B cell (primary cell): Measurements from ENCODE around the gene ROM1. TPM values are rescaled to one million over a fixed set of nuclear protein-coding genes. Genes with fewer than 3 reads are reported as not detected.

Source experiments
- ATAC-seq: fragments of 200-7000 bp; cut with Tn5 transposase; one replicate; pipeline ENCODE4 v1.10.0; 2021; ENCODE audit warnings: low read depth, mild to moderate bottlenecking, moderate number of reproducible peaks, moderate library complexity
- CTCF ChIA-PET: fragments of 350-600 bp; sonication (Branson Sonifier 250); formaldehyde crosslinking; loops from one replicate; lab custom pipeline; 2021; ENCODE audit warnings: antibody characterized with exemption, inconsistent platforms; lab: Charles Lee
- POLR2A ChIA-PET: fragments of 350-600 bp; sonication (Branson Sonifier 250); formaldehyde crosslinking; loops from one replicate; lab custom pipeline; 2021; ENCODE audit warnings: antibody characterized with exemption; lab: Charles Lee
- DNase-seq: peaks from one replicate; pipeline ENCODE4 v3.0.0; 2013
- H2AFZ ChIP-seq: 2 replicates; pipeline ENCODE4 v1.6.1; 2012; ENCODE audit warnings: mild to moderate bottlenecking, low read depth, low read length; ENCODE audit not compliant: insufficient read depth, poor library complexity, severe bottlenecking
- H3K27ac ChIP-seq, 2 donors: 1 replicate in 1 of 2; 2 replicates in 1 of 2; pipeline ENCODE4 v1.5.1; 2012 to 2013; ENCODE audit warnings: low read length in 2 of 2, mild to moderate bottlenecking in 2 of 2, moderate library complexity in 1 of 2
- H3K27me3 ChIP-seq, 4 experiments: fragments of 200-600 bp in 1 of 4; sonication (generic) in 1 of 4; replicated peaks in 1 of 4; 1 replicate in 2 of 4; 2 replicates in 2 of 4; pipeline versions ENCODE4 v1.6.1 to v1.7.0; 2013 to 2016; ENCODE audit warnings: low read length in 3 of 4, mild to moderate bottlenecking in 2 of 4, mixed read lengths in 1 of 4, moderate library complexity in 1 of 4; ENCODE audit not compliant: insufficient read depth in 4 of 4, control insufficient read depth in 3 of 4; ENCODE audit errors: control extremely low read depth in 1 of 4
- H3K36me3 ChIP-seq, 2 experiments: replicated peaks in 1 of 2; 1 replicate in 1 of 2; 2 replicates in 1 of 2; pipeline versions ENCODE4 v1.6.1 to v1.7.1; 2013; ENCODE audit warnings: low read length in 1 of 2; ENCODE audit not compliant: insufficient read depth in 2 of 2, control insufficient read depth in 1 of 2; ENCODE audit errors: control extremely low read depth in 1 of 2, extremely low read depth in 1 of 2
- H3K4me1 ChIP-seq, 2 donors: fragments of 200-600 bp in 1 of 2; sonication (generic) in 1 of 2; 1 replicate in 1 of 2; 2 replicates in 1 of 2; pipeline versions ENCODE4 v1.5.1 to v1.6.1; 2013 to 2017; ENCODE audit warnings: low read length in 2 of 2; ENCODE audit not compliant: control insufficient read depth in 2 of 2, insufficient read depth in 2 of 2
- H3K4me2 ChIP-seq: replicated peaks from 2 replicates; pipeline ENCODE3; 2012; ENCODE audit warnings: mild to moderate bottlenecking, low read depth, low read length; ENCODE audit not compliant: poor library complexity, severe bottlenecking
- H3K4me3 ChIP-seq, 5 experiments: fragments of 200-600 bp in 1 of 5; sonication (generic) in 1 of 5; 1 replicate in 3 of 5; 2 replicates in 2 of 5; pipeline versions ENCODE4 v1.5.1 to v1.7.0; 2011 to 2016; ENCODE audit warnings: low read length in 4 of 5, mild to moderate bottlenecking in 4 of 5, low read depth in 2 of 5, control low read depth in 1 of 5, moderate library complexity in 1 of 5; ENCODE audit not compliant: insufficient read depth in 1 of 5; ENCODE audit errors: control extremely low read depth in 1 of 5, extremely low read depth in 1 of 5
- H3K79me2 ChIP-seq: fragments of 200-600 bp; sonication (generic); one replicate; pipeline ENCODE4 v1.6.0; 2016; ENCODE audit warnings: low read length; ENCODE audit not compliant: control insufficient read depth, insufficient read depth
- H3K9ac ChIP-seq: fragments of 200-600 bp; sonication (generic); 2 replicates; pipeline ENCODE4 v1.6.1; 2017; ENCODE audit warnings: mild to moderate bottlenecking, low read length, moderate library complexity
- H3K9me3 ChIP-seq, 3 donors: one replicate each; pipeline versions ENCODE4 v1.6.1 to v1.7.1; 2013; ENCODE audit warnings: low read length in 2 of 3; ENCODE audit not compliant: control insufficient read depth in 2 of 3, insufficient read depth in 1 of 3; ENCODE audit errors: control extremely low read depth in 1 of 3
- H4K20me1 ChIP-seq: 2 replicates; pipeline ENCODE4 v1.6.0; 2012; ENCODE audit warnings: mild to moderate bottlenecking, low read length; ENCODE audit not compliant: insufficient read depth, control insufficient read depth, poor library complexity, severe bottlenecking
- H3K27ac Mint-ChIP-seq: one replicate; pipeline ENCODE4 v1.8.0; 2021; ENCODE audit warnings: mixed read lengths
- H3K27me3 Mint-ChIP-seq: one replicate; pipeline ENCODE4 v1.8.0; 2021; ENCODE audit warnings: mixed read lengths
- H3K4me1 Mint-ChIP-seq: one replicate; pipeline ENCODE4 v1.8.0; 2021; ENCODE audit warnings: mixed read lengths
- H3K4me3 Mint-ChIP-seq: one replicate; pipeline ENCODE4 v1.8.0; 2021; ENCODE audit warnings: mixed read lengths
- H3K9me3 Mint-ChIP-seq: one replicate; pipeline ENCODE4 v1.8.0; 2022; ENCODE audit warnings: mixed read lengths; ENCODE audit not compliant: insufficient read depth
- CTCF ChIP-seq: fragments of 200-600 bp; IDR thresholded peaks from one replicate; pipeline ENCODE4 v1.8.0; 2022; ENCODE audit warnings: antibody characterized with exemption, mild to moderate bottlenecking
- EZH2 ChIP-seq: IDR thresholded peaks from 2 replicates; pipeline ENCODE4 v1.6.1; 2012; ENCODE audit warnings: borderline replicate concordance, low read depth, mild to moderate bottlenecking, moderate library complexity, low read length; ENCODE audit not compliant: insufficient read depth, poor library complexity, severe bottlenecking
- WGBS: methylation state at CpG from one replicate; pipeline ENCODE4 v1.1.5; 2013; ENCODE audit warnings: missing lambda C conversion rate; ENCODE audit not compliant: insufficient coverage; 5-methylcytosine and 5-hydroxymethylcytosine counted together
- intact Hi-C: fragments of 100-400 bp; cut with micrococcal nuclease; formaldehyde crosslinking; loops from one replicate; pipeline ENCODE4 v1.10.0; 2022
- polyA plus RNA-seq: library from polyadenylated mRNA; depleted of rRNA; stranded (reverse); fragments of >200 nt; gene quantifications from 2 replicates; pipeline ENCODE4 v1.2.3, GENCODE V29; 2012
- total RNA-seq, 2 donors: library from RNA; stranded (reverse); fragments of 120-200 nt in 1 of 2; gene quantifications; 1 replicate in 1 of 2; 2 replicates in 1 of 2; pipeline versions ENCODE4 v1.2.3 to v1.2.4, GENCODE V29; 2013 to 2022

The ROM1 gene
- total and polyA plus RNA-seq, 2 donors (not counting 1 experiment from before 2014, with no cell fraction given), result 1.3 to 2.0 TPM

- no peak overlapping the region for H3K27ac ChIP-seq
- no peak for DNase-seq
- POLR2A ChIA-PET, result interaction anchor here (0.6 to 0.7 kb wide), 2 partner anchors 77 to 195 kb away, joined by 3 to 5 read pairs; no protein-coding TSS in a partner anchor
- TF ChIP-seq CTCF, result no peak
- TF ChIP-seq EZH2, result no peak
- H3K4me1 ChIP-seq, result peaks cover 0 to under 1% of the 10 kb centered on the region in 2 donors
- no peak overlapping the region for H3K27ac Mint-ChIP-seq
- H3K36me3 ChIP-seq, result peaks cover 18 to 74% of the 10 kb centered on the region in 2 experiments
- CTCF ChIA-PET, result interaction anchor here (0.7 to 1.3 kb wide), 3 partner anchors 9 to 172 kb away, joined by 3 to 5 read pairs (median 3); no protein-coding TSS in a partner anchor
- H3K9me3 ChIP-seq, result no peaks in the 10 kb centered on the region
- H2AFZ ChIP-seq, result no peak overlapping the region
- peaks cover 28% of the 10 kb centered on the region for H3K4me1 Mint-ChIP-seq
- no peak overlapping the region for H3K4me3 Mint-ChIP-seq
- H3K79me2 ChIP-seq, result peaks cover 21% of the 10 kb centered on the region
- peaks cover 20% of the 10 kb centered on the region for H4K20me1 ChIP-seq
- ATAC-seq, result no peak
- no peak overlapping the region for H3K4me2 ChIP-seq
- H3K27me3 Mint-ChIP-seq, result no peaks in the 10 kb centered on the region
- H3K9ac ChIP-seq, result no peak overlapping the region
- H3K27me3 ChIP-seq, result no peaks in the 10 kb centered on the region
- intact Hi-C loops, result no loop called here
- no peak overlapping the region for H3K4me3 ChIP-seq
- WGBS, result 91% methylated on average over 4 of the region's 8 CpGs
- H3K9me3 Mint-ChIP-seq, result no peaks in the 10 kb centered on the region
These were observed 45.9 kb upstream of the ROM1 start for GRCh38 chr11:62567018-62567633.

GRCh38 chr11:62569611-62570010 lies 43.4 kb upstream of the ROM1 start:
- Histone ChIP-seq H3K9me3 (peaks cover 0 to 3% (median 0%) of the 10 kb centered on the region in 3 donors), H3K79me2 (peaks cover 23% of the 10 kb centered on the region), H2AFZ (no peak overlapping the region), H3K4me2 (no peak overlapping the region), H3K4me3 (no peak overlapping the region), H3K27ac (peak overlapping the region in 1 of 2 donors; percentile 23), H3K4me1 (peaks cover 9 to 17% of the 10 kb centered on the region in 2 donors), H3K27me3 (no peaks in the 10 kb centered on the region), H3K9ac (no peak overlapping the region), H4K20me1 (peaks cover 15% of the 10 kb centered on the region), H3K36me3 (peaks cover 15 to 64% of the 10 kb centered on the region in 2 experiments)
- Mint-ChIP-seq H3K9me3 (no peaks in the 10 kb centered on the region), H3K27ac (no peak overlapping the region), H3K27me3 (no peaks in the 10 kb centered on the region), H3K4me1 (peaks cover 50% of the 10 kb centered on the region), H3K4me3 (no peak overlapping the region)
- WGBS, result no CpG with 5 or more reads among the region's 1 CpG
- CTCF ChIA-PET, result interaction anchor here (0.6 to 6.1 kb wide), 9 partner anchors 9 to 292 kb away, joined by 3 to 33 read pairs (median 3); partner anchors contain the start of genes HNRNPUL2 and TUT1
- POLR2A ChIA-PET, result interaction anchor here (1.4 kb wide), 1 partner anchor 14 kb away, joined by 4 read pairs; no protein-coding TSS in a partner anchor
- ATAC-seq, result no peak
- TF ChIP-seq CTCF (no peak), EZH2 (no peak)
- intact Hi-C loops, result loop anchor here (5.0 kb wide), 1 partner anchor 138 kb away; the partner anchor contains the start of genes BSCL2 and GNG3
- DNase-seq, result no peak
